Colonic mucosa (tissue), 4 donors: Measurements from ENCODE around the gene CTNNBIP1. TPM values are rescaled to one million over a fixed set of nuclear protein-coding genes. Genes with fewer than 3 reads are reported as not detected.

ENCODE experiments used
- DNase-seq: peaks from one replicate; pipeline ENCODE4 v3.0.0-alpha.2; 2020
- H3K27ac ChIP-seq: fragments of 200-600 bp; one replicate; pipeline ENCODE4 v1.8.0; 2021
- H3K27me3 ChIP-seq: fragments of 200-600 bp; one replicate; pipeline ENCODE4 v1.8.0; 2021
- H3K36me3 ChIP-seq: fragments of 200-600 bp; one replicate; pipeline ENCODE4 v1.8.0; 2021
- H3K4me1 ChIP-seq: fragments of 200-600 bp; one replicate; pipeline ENCODE4 v1.8.0; 2021; ENCODE audit warnings: mild to moderate bottlenecking
- H3K4me3 ChIP-seq: fragments of 200-600 bp; one replicate; pipeline ENCODE4 v1.8.0; 2021
- H3K9ac ChIP-seq, 2 donors: one replicate each; pipeline ENCODE4 v1.7.0; 2013; ENCODE audit warnings: control low read depth in 2 of 2, low read depth in 2 of 2, low read length in 2 of 2
- H3K9me3 ChIP-seq: fragments of 200-600 bp; one replicate; pipeline ENCODE4 v1.8.0; 2021
- intact Hi-C: fragments of 100-400 bp; cut with DNase I; formaldehyde crosslinking; loops from one replicate; pipeline ENCODE4 v1.14.1; 2022
- total RNA-seq, 2 donors: library from RNA; stranded (reverse); fragmentation: NEBNext Ultra II Directional in 1 of 2; extraction: Animal tissue kit (Norgen Biotek cat#: 25700) in 1 of 2; gene quantifications; one replicate each; pipeline ENCODE4 v1.2.1, GENCODE V29; 2021
- TF ChIP-seq, protein P1 (sequence below): fragments of 200-600 bp; IDR thresholded peaks from one replicate; pipeline ENCODE4 v1.8.0; 2022; ENCODE audit warnings: antibody characterized with exemption, mild to moderate bottlenecking
- donor health status: healthy.
- donor health status: DM: no; HTN: no; CAD: no.
- donor health status: DM: no; HTN: no; CAD: no.

The CTNNBIP1 gene
- total RNA-seq, 2 donors from 2014 or later, result 28.1 to 30.1 TPM

DNA sequence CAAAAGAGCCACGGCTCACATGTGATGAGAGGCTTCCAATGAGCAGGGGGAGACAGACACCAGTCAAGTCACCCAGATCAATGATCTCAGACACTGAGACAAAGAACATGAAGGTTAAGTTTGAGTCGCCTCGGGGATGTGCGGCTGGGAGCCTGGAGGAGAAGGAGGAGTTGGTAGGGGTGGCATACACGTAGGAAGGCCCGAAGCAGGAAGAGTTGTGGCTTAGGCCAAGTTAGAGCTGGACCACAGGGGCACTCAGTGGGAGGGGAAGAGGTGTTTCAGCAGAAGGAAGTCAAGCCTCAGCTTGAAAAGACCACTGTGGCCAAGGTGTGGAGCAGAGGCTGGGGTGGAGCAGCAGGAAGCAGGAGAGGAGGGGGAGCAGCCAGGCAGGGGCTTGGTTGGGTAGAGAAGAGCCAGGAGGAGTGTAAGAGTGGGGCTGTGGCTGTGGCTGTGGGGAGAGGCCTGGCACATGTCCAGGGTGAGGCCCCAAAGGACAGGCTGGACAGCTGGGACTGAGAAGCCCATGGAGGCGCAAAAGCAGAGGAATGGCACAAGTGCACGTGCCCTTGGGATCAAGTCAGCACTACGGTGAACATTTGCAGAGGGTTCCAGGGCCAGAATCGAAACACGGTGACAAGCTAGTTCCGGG, 27.6 kb downstream of the CTNNBIP1 start:
- no peak overlapping the region for H3K27ac ChIP-seq
- no peak overlapping the region for H3K4me3 ChIP-seq
- H3K9ac ChIP-seq, result no peak overlapping the region
- TF ChIP-seq, protein P1, sequence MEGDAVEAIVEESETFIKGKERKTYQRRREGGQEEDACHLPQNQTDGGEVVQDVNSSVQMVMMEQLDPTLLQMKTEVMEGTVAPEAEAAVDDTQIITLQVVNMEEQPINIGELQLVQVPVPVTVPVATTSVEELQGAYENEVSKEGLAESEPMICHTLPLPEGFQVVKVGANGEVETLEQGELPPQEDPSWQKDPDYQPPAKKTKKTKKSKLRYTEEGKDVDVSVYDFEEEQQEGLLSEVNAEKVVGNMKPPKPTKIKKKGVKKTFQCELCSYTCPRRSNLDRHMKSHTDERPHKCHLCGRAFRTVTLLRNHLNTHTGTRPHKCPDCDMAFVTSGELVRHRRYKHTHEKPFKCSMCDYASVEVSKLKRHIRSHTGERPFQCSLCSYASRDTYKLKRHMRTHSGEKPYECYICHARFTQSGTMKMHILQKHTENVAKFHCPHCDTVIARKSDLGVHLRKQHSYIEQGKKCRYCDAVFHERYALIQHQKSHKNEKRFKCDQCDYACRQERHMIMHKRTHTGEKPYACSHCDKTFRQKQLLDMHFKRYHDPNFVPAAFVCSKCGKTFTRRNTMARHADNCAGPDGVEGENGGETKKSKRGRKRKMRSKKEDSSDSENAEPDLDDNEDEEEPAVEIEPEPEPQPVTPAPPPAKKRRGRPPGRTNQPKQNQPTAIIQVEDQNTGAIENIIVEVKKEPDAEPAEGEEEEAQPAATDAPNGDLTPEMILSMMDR, result no peak
- H3K27me3 ChIP-seq, result no peaks in the 10 kb centered on the region
- no peaks in the 10 kb centered on the region for H3K4me1 ChIP-seq
- no peaks in the 10 kb centered on the region for H3K9me3 ChIP-seq
- intact Hi-C loops, result no loop called here
- H3K36me3 ChIP-seq, result no peaks in the 10 kb centered on the region
- DNase-seq, result no peak

DNA sequence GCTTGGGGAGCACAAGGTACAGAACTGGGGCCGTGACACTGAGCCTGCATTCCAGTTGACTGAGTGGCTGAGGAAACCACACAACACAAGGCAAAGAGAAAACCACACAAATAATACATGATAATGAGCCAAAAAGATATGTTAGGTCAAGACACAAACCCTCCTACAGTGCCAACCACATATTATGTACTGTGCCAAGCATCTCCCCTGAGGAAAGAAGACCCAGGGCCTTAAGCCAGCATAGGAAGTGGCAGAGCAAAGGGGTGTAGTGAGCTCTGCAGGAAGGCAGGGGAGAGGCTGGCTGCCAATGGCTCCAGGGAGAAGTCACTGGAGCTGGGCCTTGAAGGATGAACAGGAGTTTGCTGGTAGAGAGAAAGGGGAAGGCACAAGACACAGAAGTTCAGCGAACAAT, 28.2 kb downstream of the CTNNBIP1 start:
- TF ChIP-seq, protein P1, result no peak
- Histone ChIP-seq H3K9ac (no peak overlapping the region), H3K27me3 (no peaks in the 10 kb centered on the region), H3K27ac (no peak overlapping the region), H3K4me1 (no peaks in the 10 kb centered on the region), H3K36me3 (no peaks in the 10 kb centered on the region), H3K4me3 (no peak overlapping the region), H3K9me3 (no peaks in the 10 kb centered on the region)
- intact Hi-C loops, result no loop called here
- DNase-seq, result no peak

DNA sequence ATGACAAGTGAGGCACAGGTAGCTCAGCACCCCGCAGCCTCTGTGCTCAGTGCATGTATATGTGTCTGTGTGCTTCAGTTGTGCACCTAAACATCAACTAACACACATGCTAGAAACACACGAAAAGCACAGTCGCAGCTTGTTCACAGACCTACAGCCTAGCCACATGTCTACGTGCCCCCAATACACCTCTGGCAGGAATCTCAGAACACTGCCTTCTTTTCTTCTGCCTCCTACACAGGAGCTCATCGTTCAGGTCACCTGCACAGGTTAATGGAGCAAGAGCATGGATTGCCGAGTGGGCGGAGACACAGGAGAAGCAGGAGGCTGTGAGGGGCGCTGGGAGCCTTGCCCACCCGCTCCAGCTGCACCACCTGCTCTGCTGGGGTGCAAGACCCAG, 31.7 kb downstream of the CTNNBIP1 start:
- no peak for DNase-seq
- Histone ChIP-seq H3K9me3 (no peaks in the 10 kb centered on the region), H3K27ac (no peak overlapping the region), H3K36me3 (no peaks in the 10 kb centered on the region), H3K27me3 (no peaks in the 10 kb centered on the region), H3K4me3 (no peak overlapping the region), H3K4me1 (no peaks in the 10 kb centered on the region), H3K9ac (no peak overlapping the region)
- TF ChIP-seq, protein P1, result no peak
- intact Hi-C loops, result loop anchor here (5.0 to 10.0 kb wide), 3 partner anchors 34 to 276 kb away; partner anchors contain the start of genes CTNNBIP1 and UBE4B

DNA sequence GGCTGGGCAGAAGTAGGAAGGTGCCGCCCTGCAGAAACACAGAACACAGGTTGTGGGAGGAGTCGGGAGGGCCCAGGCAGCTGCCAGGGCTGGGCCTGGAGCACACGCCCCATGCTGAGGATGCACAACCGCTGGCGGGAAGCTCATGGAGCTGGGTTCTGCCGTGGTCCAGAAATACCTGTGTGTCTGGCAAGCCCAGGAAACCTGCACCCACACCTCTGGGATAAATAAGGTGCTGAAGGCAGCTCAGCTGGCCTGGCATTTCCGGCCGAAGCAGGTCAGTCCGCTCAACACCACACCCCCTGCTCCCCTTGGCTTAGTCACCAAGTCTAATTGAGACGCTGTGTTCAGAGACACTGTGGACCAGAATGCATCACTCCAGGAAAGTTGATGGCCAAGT, 32.1 kb downstream of the CTNNBIP1 start:
- H3K27ac ChIP-seq, result no peak overlapping the region
- H3K9ac ChIP-seq, result no peak overlapping the region
- no peaks in the 10 kb centered on the region for H3K9me3 ChIP-seq
- H3K36me3 ChIP-seq, result no peaks in the 10 kb centered on the region
- peak; percentile 64 for DNase-seq
- TF ChIP-seq, protein P1, result no peak
- intact Hi-C loops, result loop anchor here (5.0 to 10.0 kb wide), 3 partner anchors 34 to 277 kb away; partner anchors contain the start of genes CTNNBIP1 and UBE4B
- H3K4me3 ChIP-seq, result no peak overlapping the region
- H3K27me3 ChIP-seq, result no peaks in the 10 kb centered on the region
- no peaks in the 10 kb centered on the region for H3K4me1 ChIP-seq

DNA sequence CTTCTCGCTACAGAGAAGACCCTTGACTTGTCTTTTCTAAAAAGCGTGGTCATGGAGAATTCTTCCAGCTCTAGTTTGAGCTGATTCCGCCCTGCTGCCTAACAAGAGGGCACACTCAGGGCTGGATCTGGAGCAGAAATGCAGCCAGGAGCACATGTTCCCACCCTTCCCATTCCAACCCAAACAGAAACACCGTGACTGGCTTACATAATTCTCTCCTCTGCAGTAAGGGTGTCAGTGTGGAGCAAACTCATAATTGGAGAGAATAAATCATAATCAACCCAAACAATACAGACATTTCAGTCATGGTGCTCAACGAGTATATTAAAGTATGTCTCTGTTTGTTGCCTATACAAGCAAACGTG, 34.5 kb downstream of the CTNNBIP1 start:
- no peaks in the 10 kb centered on the region for H3K27me3 ChIP-seq
- intact Hi-C loops, result loop anchor here (2.0 to 10.0 kb wide), 4 partner anchors 37 to 279 kb away; partner anchors contain the start of genes CTNNBIP1, LZIC, NMNAT1 and UBE4B
- TF ChIP-seq, protein P1, result no peak
- DNase-seq, result no peak
- H3K27ac ChIP-seq, result no peak overlapping the region
- H3K9me3 ChIP-seq, result no peaks in the 10 kb centered on the region
- H3K4me3 ChIP-seq, result no peak overlapping the region
- no peak overlapping the region for H3K9ac ChIP-seq
- H3K36me3 ChIP-seq, result no peaks in the 10 kb centered on the region
- H3K4me1 ChIP-seq, result no peaks in the 10 kb centered on the region
